Measurements from ENCODE around the gene FGD1. TPM values are rescaled to one million over a fixed set of nuclear protein-coding genes. Genes with fewer than 3 reads are reported as not detected.
A peak's percentile ranks its signal among the peaks of the same experiment; 100 is the strongest.

The FGD1 gene
- total and polyA plus RNA-seq, 2 donors (not counting 3 experiments of a cell fraction or from before 2014, with no cell fraction given): 6.3 to 19.6 TPM

GRCh38 chrX:54494989-54495813 lies 833 bp downstream of the FGD1 start:
- CTCF ChIA-PET: no interaction called here
- DNase-seq (ENCODE audit: low read depth, low spot score) (peak; percentile 28), FAIRE-seq (no peak)
- Histone ChIP-seq H3K36me3 (ENCODE audit: control insufficient read depth in 2 of 2, extremely low read depth in 1 of 2, insufficient read depth in 2 of 2, low read length in 2 of 2) (no peaks in the 10 kb centered on the region), H3K4me2 (ENCODE audit: insufficient read depth, low read length) (peak overlapping the region; percentile 32), H2AFZ (ENCODE audit: low read depth, low read length) (peak overlapping the region; percentile 48), H4K20me1 (replicated peaks; ENCODE audit: control insufficient read depth, extremely low read depth, insufficient read depth, low read length) (no peaks in the 10 kb centered on the region), H3K4me3 (replicated peaks in 1 of 3; ENCODE audit: insufficient read depth in 1 of 3, low read depth in 1 of 3, low read length in 3 of 3) (peak overlapping the region; percentile 8 to 75 (median 52)), H3K27ac (ENCODE audit: insufficient read depth, low read depth, low read length) (peak overlapping the region; percentile 11), H3K9ac (replicated peaks; ENCODE audit: extremely low read depth, insufficient read depth, low read length) (peak overlapping the region; percentile 65), H3K4me1 (ENCODE audit: control insufficient read depth, extremely low read depth, insufficient read depth, low read length) (peaks cover 23% of the 10 kb centered on the region), H3K27me3 (ENCODE audit: control insufficient read depth in 2 of 2, insufficient read depth in 2 of 2, low read length in 2 of 2) (no peaks in the 10 kb centered on the region), H3K9me1 (replicated peaks; ENCODE audit: control insufficient read depth, extremely low read depth, insufficient read depth, low read length) (no peaks in the 10 kb centered on the region), H3K9me3 (replicated peaks; ENCODE audit: control insufficient read depth, insufficient read depth, low read length) (no peaks in the 10 kb centered on the region), H3K79me2 (ENCODE audit: control insufficient read depth, insufficient read depth, low read length) (peaks cover 24% of the 10 kb centered on the region)
- POLR2A ChIA-PET: interaction anchor here (0.6 kb wide), 2 partner anchors 104 to 139 kb away, joined by 3 read pairs; no protein-coding TSS in a partner anchor
- intact Hi-C loops (cut with micrococcal nuclease): loop anchor here (2.0 kb wide), 1 partner anchor 144 kb away; no protein-coding TSS in a partner anchor
- no peak for TF ChIP-seq JUN (IDR thresholded peaks at IDR 0.05; ENCODE audit: borderline replicate concordance, insufficient read depth, insufficient read length, low read depth)
- no peak for TF ChIP-seq POLR2AphosphoS5 (IDR thresholded peaks at IDR 0.05; ENCODE audit: insufficient read depth, low read depth, low read length)
- TF ChIP-seq MAX (IDR thresholded peaks at IDR 0.05; ENCODE audit: insufficient read depth, insufficient read length): no peak
- dilution Hi-C loops (cut with MboI; ENCODE audit: extremely low pct_ligation_motif_present, low sequenced_read_pairs): no loop called here
- TSS peak; percentile 41 for BruUV-seq (replicated peaks)

GRCh38 chrX:54494166-54494988 lies 1.7 kb downstream of the FGD1 start:
- ChIA-PET CTCF (no interaction called here), POLR2A (no interaction called here)
- H3K9me3 ChIP-seq (replicated peaks; ENCODE audit: control insufficient read depth, insufficient read depth, low read length): no peaks in the 10 kb centered on the region
- no peaks in the 10 kb centered on the region for H3K36me3 ChIP-seq (ENCODE audit: control insufficient read depth in 2 of 2, extremely low read depth in 1 of 2, insufficient read depth in 2 of 2, low read length in 2 of 2)
- H2AFZ ChIP-seq (ENCODE audit: low read depth, low read length): peak overlapping the region; percentile 16
- DNase-seq (ENCODE audit: low read depth, low spot score) (no peak), FAIRE-seq (no peak)
- intact Hi-C loops (cut with micrococcal nuclease): loop anchor here (2.0 kb wide), 1 partner anchor 144 kb away; no protein-coding TSS in a partner anchor
- dilution Hi-C loops (cut with MboI; ENCODE audit: extremely low pct_ligation_motif_present, low sequenced_read_pairs): no loop called here
- no peaks in the 10 kb centered on the region for H3K27me3 ChIP-seq (ENCODE audit: control insufficient read depth in 2 of 2, insufficient read depth in 2 of 2, low read length in 2 of 2)
- H4K20me1 ChIP-seq (replicated peaks; ENCODE audit: control insufficient read depth, extremely low read depth, insufficient read depth, low read length): no peaks in the 10 kb centered on the region
- no peaks in the 10 kb centered on the region for H3K9me1 ChIP-seq (replicated peaks; ENCODE audit: control insufficient read depth, extremely low read depth, insufficient read depth, low read length)
- H3K4me2 ChIP-seq (ENCODE audit: insufficient read depth, low read length): peak overlapping the region; percentile 32
- TF ChIP-seq POLR2AphosphoS5 (IDR thresholded peaks at IDR 0.05; ENCODE audit: insufficient read depth, low read depth, low read length) (no peak), POLR2A (IDR thresholded peaks at IDR 0.05; ENCODE audit: low read depth, low read length) (no peak), EZH2 (IDR thresholded peaks at IDR 0.05; ENCODE audit: borderline replicate concordance, low read depth, low read length, severe bottlenecking) (no peak), GATA2 (IDR thresholded peaks at IDR 0.05; ENCODE audit: insufficient read depth, insufficient read length, low read depth, low read length) (no peak), FOS (IDR thresholded peaks at IDR 0.05; ENCODE audit: borderline replicate concordance, insufficient read depth, low read length) (no peak), CTCF (IDR thresholded peaks at IDR 0.05; ENCODE audit: extremely low read depth in 1 of 2, insufficient read depth in 1 of 2, low read depth in 1 of 2, low read length in 2 of 2) (no peak), MAX (IDR thresholded peaks at IDR 0.05; ENCODE audit: insufficient read depth, insufficient read length) (no peak), MYC (IDR thresholded peaks at IDR 0.05; ENCODE audit: low read depth, low read length) (no peak), JUN (IDR thresholded peaks at IDR 0.05; ENCODE audit: borderline replicate concordance, insufficient read depth, insufficient read length, low read depth) (no peak)
- H3K9ac ChIP-seq (replicated peaks; ENCODE audit: extremely low read depth, insufficient read depth, low read length): peak overlapping the region; percentile 65
- peaks cover 24% of the 10 kb centered on the region for H3K79me2 ChIP-seq (ENCODE audit: control insufficient read depth, insufficient read depth, low read length)
- peaks cover 23% of the 10 kb centered on the region for H3K4me1 ChIP-seq (ENCODE audit: control insufficient read depth, extremely low read depth, insufficient read depth, low read length)
- BruUV-seq (replicated peaks): no TSS peak
- H3K4me3 ChIP-seq (replicated peaks in 1 of 3; ENCODE audit: insufficient read depth in 1 of 3, low read depth in 1 of 3, low read length in 3 of 3): peak overlapping the region; percentile 8 to 75 (median 52)
- peak overlapping the region; percentile 4 for H3K27ac ChIP-seq (ENCODE audit: insufficient read depth, low read depth, low read length)

Measured in endothelial cell of umbilical vein (primary cell).